ENCODE measurements around the gene AK1.
A peak's percentile ranks its signal among the peaks of the same experiment; 100 is the strongest.

Gene AK1

DNA sequence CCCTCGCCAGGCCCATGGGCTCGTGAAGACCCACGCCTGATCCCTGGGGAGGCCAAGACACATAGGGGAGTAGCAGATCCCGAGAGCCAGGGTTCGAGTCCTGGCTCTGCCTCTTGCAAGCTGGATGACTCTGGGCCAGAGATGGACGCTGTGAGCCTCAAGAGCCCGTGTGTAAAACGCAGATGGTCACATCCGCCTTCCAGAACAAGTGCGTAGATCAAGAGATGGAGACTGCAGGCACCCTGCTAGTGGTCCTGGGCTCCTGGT lies 31.1 kb upstream of the AK1 start:
- DNase-seq (ENCODE audit: low read depth), result no peak

DNA sequence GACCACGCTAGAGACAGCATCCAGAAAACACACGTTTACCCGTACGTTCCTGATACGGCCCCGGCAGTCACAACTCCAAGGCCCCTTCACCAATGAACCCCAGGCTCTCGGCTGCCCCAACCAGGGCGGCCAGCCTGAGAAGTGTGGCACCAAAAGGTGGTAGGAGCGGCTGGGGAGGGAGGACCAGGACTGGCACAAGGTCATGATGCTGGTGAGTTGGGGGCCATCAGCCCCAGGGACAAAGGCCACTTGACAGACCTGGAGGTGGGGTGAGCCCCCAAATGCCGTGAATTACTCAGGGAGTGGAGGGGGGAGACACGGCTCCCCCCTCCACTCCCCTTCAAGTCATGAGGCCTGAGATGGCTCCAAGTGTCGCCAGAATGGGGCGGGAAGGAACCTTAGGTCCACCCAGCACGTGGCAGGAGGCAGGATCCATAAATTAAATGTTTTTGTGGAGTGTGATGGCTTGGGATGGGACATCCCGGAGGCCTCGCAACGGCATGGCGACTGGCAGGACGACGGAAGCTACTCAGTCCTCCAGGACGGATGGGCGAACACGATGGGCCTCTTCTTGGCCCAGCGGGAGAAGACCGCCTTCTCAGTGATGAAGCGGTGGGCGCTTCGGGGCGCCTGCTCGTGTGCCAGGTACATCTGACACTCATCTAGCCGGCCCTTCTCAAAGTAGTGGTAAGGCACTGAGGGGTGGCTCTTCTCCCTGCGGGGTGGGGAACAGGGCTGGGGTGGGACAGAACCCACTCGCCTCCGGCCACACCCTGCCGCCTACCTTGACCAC lies 30.6 kb upstream of the AK1 start:
- no peak for DNase-seq (ENCODE audit: low read depth)

DNA sequence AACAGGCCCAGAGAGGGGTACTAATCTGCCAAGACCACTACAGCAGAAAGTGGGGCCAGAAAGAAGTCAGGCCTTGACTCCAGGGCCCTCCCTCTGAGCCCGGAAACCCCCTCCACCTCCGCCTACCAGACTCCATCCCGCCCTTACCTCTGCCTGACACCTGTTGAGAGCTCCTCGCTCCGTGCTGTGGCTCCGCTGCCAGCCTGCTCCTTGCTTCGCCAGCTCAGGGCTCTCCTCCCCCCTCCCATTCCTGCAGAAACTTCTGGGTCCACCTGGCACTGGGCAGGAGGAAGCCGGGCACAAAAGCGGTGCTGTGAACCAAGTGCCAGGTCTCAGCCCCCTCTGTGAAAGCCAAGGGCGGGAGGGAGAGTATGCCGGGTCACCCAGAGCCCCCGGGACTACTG lies 28.3 kb upstream of the AK1 start:
- peak; percentile 41 for DNase-seq (ENCODE audit: low read depth)

DNA sequence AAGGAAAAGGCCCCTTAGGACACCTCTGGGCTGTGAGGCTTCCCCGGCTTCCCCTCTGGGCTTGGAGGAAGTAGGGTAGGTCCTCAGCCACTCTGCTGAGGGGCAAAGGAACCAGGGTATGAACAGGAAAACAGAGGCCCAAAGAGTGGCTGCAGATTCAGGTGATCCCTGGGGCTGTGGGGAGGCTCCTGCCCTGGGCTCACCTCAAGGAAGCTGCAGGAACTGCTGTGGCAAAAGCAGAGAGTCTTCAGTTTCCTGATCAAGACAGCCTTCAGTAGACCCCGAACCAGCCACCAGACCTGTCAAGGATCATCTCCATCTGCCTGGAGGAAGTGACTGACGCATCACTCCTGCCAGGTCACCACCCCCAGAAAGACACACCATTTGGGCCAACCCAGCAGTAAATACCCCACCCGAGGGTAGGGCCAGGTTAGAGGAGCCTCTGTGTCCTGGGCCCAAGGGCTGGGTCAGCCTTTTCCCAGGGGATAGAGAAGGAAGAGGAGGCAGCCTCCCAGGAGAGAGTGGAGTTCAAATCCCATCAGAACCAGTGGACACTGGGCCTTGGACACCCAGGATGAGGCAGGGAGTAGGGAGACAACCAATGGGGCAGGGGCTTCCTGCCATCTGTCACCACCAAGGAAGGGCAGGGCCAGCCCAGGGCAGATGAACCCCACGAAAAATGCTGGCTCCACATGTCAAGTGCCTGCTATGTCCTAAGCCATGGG lies 27.7 kb upstream of the AK1 start:
- no peak for DNase-seq (ENCODE audit: low read depth)

DNA sequence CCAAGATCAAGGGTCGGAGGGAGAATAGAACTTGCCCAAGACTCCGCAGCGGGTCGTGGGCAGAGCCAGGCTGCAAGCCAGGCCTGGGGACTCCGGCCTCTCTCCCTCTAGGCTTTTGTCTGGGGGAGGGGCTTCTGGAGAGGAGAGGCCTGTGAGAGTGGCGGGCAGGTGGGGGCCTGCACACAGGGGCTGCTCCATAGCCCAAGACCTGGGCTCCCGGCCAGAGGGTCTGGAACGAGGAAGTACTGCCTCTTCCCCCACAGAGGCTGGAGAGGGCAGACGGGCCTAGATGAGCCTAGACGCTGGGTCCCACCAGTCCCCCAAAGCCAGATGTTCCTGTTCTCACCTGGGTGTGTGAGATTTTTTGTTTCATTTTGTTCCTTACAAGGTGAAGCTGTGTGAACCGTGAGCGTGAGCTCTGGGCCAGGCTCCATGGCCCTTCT lies 27.1 kb upstream of the AK1 start:
- DNase-seq (ENCODE audit: low read depth), result no peak

DNA sequence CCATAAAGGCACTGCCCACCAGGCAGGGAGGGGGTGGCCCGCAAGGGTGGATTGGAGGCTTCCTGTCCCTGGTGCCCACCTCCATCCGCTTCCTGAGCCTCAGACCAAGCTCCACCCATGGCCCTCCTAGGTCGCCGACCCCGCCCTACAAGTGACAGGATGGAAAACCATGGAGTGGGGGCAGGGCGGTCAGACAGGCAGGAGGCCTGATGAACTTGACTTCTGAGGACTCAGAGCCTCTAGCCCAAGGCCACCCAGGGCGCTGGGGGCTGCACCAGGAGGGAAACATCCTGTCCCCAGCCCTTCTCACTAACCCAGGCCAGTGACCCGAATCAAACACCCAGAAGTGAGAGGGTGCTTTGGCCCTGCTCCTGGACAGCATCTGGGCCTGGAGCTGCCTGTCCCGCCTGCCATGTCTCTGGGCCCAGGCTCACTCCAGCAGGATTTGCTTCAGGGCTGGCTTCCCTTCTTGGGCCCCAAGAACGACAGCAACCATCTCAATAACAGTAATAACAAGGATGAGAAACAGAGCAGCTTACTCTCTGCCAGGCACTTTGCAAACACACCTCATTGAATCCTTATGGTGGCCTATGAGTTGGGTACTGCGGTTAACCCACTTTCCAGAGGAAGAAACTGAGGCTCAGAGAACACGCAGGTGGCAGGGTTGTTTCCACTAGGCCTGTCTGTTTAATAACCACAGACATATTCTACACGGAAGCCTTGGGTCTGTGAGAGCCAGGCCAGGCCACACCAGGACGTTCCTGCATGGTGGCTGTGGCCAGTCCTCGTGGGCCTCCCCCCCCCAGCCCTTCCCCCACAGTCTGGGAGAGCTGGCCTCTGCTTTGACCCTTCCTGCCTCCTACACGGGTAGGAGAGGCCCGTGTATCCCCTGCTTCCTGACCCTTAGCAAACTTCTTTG lies 26.3 kb upstream of the AK1 start:
- peak; percentile 42 for DNase-seq (ENCODE audit: low read depth)

DNA sequence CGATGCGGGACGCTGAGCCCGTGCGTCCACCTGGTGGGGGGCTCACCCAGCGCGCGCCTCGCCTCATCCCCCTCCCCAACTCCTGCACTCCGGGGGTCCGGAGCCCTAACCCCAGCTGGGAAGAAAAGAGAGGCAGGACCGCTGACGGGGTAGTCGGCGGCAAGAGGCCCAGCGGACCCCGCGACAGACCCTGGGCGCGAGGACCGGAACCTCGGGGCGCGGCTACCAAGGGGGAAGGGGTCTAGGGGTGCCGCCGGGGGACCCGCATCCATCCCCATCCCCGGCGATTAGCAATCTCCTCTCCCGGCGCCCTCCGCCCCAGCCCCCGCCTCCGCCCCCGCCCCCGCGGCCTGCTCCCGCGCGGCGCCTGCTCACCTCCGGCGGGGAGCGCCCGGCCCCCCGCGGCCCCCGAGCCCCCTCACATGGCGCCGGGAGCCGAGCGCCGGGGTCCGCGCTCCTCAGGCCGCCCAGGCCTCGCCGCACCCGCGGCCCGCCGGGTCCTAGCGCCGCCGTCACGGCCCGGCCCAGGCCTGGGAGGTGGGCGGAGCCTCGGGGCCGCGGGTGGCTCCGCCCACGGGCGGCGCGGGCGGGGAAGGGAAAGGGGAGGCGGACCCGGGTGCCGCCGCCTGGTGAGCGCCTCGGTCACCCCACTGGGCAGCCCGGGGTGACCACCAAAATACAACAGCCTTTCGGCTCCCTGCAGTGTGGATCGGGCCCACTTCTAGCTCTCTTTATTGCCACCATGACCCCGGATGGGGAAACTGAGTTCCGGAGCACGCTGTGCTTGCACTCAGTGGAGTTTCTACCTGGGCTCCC lies 21.9 kb upstream of the AK1 start, which contains the start of gene ST6GALNAC6:
Gene ST6GALNAC6 (minus strand): TSS at position 476 of the 816 bp plus-strand sequence. CDS start 1,622 bp downstream, outside the sequence.
- peak; percentile 52 for DNase-seq (ENCODE audit: low read depth)

DNA sequence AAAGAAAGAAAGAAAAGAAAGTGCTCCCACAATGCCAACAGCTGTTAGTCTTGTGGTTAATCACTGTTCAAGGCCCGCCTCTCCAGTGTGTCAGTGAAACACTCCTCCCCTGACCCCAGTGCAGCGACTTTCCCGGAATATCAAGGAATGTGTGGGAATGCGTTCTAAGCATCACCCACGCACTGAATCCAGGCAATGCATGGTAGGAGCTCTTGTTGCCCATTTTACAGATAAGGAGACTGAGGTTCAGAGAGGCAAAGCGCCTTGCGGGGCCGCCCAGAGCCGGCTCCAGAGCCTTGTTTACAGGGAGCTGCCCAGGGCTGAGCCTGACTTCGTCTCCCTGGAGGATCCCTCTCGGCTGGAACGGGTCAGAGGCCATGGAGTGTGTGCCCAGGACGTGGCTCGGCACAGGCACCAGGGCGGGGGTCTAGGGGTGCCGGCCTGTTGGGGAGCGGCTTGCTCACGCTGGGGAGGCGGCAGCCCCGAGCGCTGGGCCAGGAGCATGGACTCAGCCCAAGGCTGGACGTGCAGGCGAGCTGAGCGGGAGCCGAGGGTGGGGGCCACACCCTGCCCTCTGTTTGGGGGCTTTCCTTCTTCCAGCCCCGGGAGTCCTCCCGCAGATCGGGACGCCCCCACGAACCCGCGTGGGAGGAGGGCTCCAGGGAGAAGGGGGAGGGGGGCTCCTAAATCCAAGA lies 21.1 kb upstream of the AK1 start:
- DNase-seq (ENCODE audit: low read depth), result no peak

DNA sequence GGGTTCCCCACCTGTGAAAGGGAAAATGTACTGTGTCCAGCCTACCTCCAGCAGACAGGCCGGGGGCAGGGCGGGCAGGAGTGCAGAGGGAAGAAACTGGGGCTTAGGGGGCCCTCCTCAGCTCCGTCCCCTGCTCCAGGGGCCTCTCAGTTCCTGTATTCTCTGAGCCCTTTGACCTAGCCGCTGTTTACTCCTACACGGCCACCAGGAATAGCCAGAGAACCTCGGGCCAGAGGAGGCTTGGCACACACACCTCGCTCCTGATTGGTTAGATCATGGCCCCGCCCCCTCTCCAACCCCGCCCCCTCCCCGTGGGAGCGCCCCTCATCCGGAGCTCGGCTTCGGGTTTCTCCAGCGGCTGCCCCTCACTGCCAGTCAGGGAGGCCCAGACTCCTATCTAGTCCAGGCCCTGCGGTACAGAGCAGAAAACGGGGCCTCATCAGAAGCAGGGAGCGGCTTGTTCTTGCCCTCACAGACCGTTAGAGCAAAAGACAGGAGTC lies 19.8 kb upstream of the AK1 start:
- no peak for DNase-seq (ENCODE audit: low read depth)

DNA sequence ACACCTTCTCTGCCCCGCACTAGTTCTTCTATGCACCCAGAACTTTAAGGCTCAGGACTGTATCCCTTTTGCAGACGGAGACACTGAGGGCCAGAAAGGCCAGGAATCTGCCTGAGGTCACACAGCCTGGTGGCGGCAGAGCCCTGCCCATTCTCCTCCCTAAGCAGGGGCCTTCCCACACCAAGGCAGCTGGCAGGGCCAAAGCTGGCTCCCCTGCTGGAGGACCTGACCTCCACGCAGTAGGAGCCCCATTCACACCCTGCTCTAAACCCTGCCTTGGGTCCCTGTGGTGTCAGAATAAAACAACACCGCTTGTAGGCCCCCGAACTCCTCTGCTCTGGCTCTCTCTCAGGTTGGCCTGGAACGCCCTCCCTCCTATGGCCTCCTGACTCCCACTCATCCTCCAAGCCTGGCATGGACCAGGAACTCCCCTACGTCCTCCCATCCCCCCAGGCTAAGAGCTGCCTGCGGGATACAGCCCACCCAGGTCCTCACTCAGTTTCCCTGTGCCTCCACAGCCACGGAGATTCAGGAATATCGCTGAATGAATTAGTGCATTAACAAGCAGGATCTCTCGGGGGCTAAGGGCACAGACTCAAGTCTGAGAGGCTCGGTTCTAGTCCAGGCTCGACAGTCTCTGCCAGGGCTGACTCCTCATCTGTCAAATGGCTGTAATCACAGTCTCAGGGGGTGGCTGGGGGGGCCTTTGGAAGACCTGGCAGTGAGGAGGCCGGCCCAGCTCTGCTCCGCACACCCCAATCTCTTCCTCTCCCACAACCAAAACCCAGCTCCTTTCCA lies 19.1 kb upstream of the AK1 start:
- no peak for DNase-seq (ENCODE audit: low read depth)

DNA sequence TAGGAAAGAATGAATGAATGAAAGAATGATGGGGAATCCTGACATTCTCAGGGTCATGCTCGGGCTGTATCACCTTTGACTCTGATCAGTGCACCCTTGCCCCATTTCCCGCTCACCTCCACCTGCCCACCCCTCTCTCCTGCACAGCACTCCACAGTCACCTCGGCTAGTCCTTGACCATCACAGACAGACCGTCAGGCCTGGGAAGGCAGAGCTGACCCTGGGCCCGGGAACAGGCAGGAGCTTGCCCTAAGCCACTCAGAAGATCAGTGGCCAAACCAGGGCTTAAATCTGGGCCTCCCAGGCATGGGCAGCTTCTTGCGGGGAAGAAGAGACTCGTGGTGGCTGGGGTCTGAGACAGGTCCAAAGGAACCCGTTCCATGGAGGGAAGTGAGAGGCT lies 18.3 kb upstream of the AK1 start:
- no peak for DNase-seq (ENCODE audit: low read depth)

DNA sequence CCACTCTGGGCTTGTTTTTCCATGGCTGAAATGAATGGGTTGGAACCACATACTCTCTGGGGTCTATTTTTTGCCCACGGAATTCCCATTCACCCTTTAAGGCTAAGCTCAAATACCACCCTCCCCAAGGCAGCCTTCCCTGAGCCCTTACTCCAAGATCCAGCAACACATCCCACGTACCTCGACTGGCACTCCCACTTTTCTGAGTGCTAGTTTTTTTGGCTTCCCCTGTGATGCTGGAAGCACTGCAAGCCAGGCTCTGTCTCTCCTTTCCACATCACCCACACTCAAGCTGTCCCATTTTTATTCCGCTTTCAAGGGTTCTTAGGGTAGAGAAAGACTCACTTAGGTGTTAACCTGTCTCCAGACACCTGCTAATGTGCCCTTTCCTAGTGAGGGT lies 15.9 kb upstream of the AK1 start:
- no peak for DNase-seq (ENCODE audit: low read depth)

DNA sequence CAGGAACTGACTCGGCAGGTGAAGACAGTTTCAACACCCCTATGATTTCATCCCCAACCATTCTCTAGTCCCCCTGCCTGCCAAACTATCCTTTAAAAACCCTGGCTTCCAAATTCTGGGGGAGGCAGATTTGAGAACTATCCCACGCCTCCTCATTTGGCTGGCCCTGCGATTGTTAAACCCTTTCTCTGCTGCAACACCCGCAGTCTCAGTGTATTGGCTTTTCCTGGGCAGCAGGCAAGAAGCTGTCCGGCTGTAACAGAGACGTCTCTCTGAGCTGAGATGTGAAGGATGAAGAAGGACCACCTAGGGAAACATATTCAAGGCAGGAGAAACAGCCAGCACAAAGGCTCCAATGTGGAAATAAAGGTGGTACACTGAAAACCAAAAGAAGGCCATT lies 15.4 kb upstream of the AK1 start:
- no peak for DNase-seq (ENCODE audit: low read depth)

DNA sequence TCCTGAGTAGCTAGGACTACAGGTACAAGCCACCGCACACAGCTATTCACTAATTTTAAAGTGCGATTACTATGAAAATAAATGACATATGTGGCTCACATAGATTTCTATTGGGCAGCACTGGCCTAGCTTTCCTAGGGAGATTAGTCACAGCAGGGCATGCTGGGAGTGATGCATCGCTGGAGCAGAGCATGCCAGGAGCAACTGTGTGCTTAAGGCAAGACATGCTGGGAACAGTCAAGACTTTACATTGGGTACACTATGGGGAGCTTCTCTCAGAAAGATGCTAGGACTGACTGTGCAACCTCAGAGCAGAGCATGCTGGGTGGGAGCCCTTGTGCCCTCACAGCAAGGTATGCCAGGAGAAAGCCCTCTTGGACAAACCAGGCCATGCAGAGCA lies 12.6 kb upstream of the AK1 start:
- DNase-seq (ENCODE audit: low read depth), result no peak

DNA sequence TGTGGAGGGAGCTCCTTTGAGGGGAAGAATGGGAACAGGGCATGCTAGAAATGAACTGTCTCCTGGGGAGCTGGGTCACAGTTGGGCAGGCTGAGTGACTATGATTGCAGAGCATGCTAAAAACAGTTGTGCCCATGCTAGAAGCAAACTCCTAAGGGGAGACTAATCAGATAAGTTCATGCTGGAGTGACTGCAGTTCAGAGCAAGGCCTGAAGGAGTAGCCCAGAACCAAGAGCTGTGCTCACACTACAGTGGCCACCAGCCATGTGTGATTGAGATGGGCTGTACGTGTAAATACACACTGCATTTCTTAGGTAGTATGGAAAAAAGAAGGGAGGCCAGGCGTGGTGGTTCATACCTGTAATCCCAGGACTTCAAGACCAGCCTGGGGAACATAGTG lies 10.3 kb upstream of the AK1 start:
- no peak for DNase-seq (ENCODE audit: low read depth)

DNA sequence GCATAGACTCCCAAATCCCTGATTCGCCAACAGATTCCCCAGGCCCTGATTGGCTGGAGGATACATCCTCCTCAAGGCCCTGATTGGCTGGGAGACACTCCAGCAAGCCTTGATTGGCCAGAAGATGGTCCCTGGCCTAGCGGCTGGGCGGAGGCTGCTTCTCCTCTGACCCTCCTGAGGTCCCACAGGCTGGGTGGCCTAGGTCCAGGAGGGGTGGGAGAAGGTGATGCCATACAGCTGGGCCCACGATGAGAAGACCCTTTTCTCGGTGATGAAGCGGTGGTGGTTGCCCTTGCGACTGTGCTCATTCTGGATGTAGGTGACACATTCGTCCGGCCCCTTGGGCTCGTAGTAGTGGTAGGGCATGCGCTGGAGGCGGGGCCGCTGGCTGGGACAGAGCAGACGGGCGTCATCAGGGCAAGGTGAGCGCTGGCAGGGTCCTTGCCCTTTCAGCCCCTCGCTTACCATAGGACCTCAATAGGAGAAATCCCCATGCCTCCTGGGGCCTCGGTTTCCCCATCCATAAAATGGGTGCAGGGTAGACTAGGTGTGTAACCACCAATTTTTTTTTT lies 9.0 kb upstream of the AK1 start:
- DNase-seq (ENCODE audit: low read depth), result no peak

DNA sequence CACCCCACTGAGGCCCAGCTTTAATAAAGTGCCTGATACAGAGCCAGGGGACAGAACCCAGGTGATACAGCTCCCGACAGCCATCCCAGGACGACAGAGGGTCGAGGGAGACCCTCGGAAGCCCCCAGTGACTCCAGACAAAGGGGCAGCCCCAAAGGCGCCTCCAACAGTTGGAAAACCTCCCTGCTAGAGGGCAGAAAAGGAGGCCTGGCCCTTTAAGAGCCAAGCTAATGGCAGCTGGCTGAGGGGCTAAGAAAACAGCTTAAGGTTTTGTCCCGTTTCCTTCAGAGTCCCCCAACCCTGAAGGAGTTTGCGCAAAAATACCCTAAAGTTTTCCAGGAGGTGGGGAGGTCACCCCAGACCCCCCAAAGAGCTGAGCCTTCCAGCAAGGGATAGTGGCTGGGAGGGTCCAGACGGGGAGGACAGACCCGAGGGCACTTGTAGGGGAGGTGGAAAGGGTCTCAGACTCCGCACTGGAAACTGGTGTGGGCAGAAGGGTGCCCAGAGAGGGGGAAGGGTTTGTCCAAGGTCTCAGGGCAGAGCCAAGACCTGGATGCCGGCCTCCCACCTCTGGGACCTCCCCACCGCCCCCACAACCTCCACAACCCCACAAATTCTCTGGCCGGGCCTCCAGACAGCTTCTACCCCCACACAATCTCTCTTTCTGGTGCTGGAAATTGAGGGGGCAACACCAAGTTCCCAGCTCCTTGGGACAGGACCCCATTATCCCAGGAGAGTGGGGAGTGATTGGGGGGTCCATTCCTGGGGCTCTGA lies 8.2 kb upstream of the AK1 start:
- DNase-seq (ENCODE audit: low read depth), result no peak

DNA sequence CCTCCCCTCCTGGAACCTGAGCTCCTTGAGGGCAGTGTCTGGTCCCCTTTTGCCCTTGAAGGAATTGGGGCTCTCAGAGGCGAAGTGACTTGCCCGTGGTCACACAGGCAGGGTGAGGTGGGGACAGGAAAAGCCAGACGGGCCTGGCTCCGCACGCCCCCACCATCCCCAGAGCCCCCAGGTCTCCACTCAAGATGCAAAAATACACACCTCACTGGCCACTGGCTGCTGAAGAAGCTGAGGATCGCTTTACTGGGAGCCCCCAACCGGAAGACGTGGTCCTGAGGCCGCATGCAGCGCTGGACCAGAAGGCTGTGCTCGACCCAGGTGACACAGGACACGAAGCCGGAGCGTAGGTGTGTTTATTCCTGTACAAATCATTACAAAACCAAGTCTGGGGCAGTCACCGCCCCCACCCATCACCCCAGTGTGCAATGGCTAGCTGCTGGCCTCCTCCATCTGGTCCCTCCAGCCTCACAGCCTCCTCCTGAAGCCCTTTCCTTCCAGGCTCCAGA lies 7.6 kb upstream of the AK1 start:
- DNase-seq (ENCODE audit: low read depth), result no peak

DNA sequence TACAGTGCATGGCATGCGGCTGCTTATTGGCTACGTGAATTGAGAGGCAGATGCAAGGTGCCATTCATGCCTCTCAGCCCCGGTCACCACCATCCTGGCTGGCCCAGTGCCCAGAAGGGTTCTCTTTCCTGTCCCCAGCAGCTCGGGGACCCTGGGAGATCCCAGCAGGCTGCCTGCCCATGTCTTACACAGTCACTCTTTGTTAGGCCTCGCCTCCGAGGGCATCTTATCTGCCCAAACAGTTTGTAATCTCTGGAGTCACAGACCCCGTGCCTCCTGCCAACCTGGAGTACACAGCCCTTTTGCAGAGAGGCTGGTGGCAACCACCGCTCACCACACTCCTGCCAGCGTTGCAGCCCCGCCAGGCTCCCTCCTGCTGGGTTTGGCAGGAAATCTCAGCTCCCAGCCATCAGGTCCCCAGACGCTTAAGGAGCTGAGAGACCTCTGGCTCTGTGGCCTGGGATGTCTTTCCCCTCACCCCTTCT lies 7.0 kb upstream of the AK1 start:
- DNase-seq (ENCODE audit: low read depth), result no peak

All from stimulated activated CD4-positive, alpha-beta T cell treated with anti-CD3 and anti-CD28 coated beads, Interleukin-2, amount 100 ng/mL, for 4 hours (primary cell).